Measurements from ENCODE around the gene BICDL2.

- TF ChIP-seq EZH2 (IDR thresholded peaks at IDR 0.05; ENCODE audit: borderline replicate concordance, low read depth, low read length) = no peak
- TF ChIP-seq ZNF146 (CRISPR knock-in tag; IDR thresholded peaks at IDR 0.05; ENCODE audit: unreplicated experiment) = no peak
Observed at GRCh38 chr16:3001316-3001715, 35.4 kb downstream of the BICDL2 start.

Measured in K562 (cell line).